Activated B cell treated with CpG ODN at 0.5 μM for 24 hours (primary cell): ENCODE measurements around the gene ARHGEF25. TPM values are rescaled to one million over a fixed set of nuclear protein-coding genes. Genes with fewer than 3 reads are reported as not detected.
"Not testable (repeated sequence)": the region's sequence is repeated elsewhere in the genome, so short reads cannot be mapped to it uniquely, and the experiment has no call there.

Experiments used
- ATAC-seq: fragments of 200-7000 bp; cut with Tn5 transposase; one replicate; pipeline ENCODE4 v1.10.0; 2021; ENCODE audit warnings: low read depth, mild to moderate bottlenecking, moderate library complexity
- CTCF ChIA-PET: fragments of 350-600 bp; sonication (Branson Sonifier 250); formaldehyde crosslinking; loops from one replicate; lab custom pipeline; 2021; ENCODE audit warnings: antibody characterized with exemption; lab: Charles Lee
- POLR2A ChIA-PET: fragments of 350-600 bp; sonication (Branson Sonifier 250); formaldehyde crosslinking; loops from one replicate; lab custom pipeline; 2021; ENCODE audit warnings: antibody characterized with exemption; lab: Charles Lee
- DNase-seq: peaks from one replicate; pipeline ENCODE4 v3.0.0; 2022
- H3K27ac Mint-ChIP-seq: one replicate; pipeline ENCODE4 v1.8.0; 2020; ENCODE audit warnings: mixed read lengths
- H3K27me3 Mint-ChIP-seq: one replicate; pipeline ENCODE4 v1.8.0; 2021; ENCODE audit warnings: mixed read lengths
- H3K36me3 Mint-ChIP-seq: one replicate; pipeline ENCODE4 v1.8.0; 2021; ENCODE audit warnings: low read depth, mixed read lengths
- H3K4me1 Mint-ChIP-seq: one replicate; pipeline ENCODE4 v1.8.0; 2021; ENCODE audit warnings: mixed read lengths
- H3K4me3 Mint-ChIP-seq: one replicate; pipeline ENCODE4 v1.8.0; 2020; ENCODE audit warnings: mild to moderate bottlenecking, mixed read lengths
- H3K9me3 Mint-ChIP-seq: one replicate; pipeline ENCODE4 v1.8.0; 2020; ENCODE audit warnings: mixed read lengths
- CTCF ChIP-seq: fragments of 200-600 bp; IDR thresholded peaks from one replicate; pipeline ENCODE4 v1.8.0; 2022; ENCODE audit warnings: antibody characterized with exemption, mild to moderate bottlenecking
- intact Hi-C: fragments of 100-400 bp; cut with micrococcal nuclease; formaldehyde crosslinking; loops from one replicate; pipeline ENCODE4 v1.15.1; 2024
- total RNA-seq: library from RNA; stranded (reverse); gene quantifications from 2 replicates; pipeline ENCODE4 v1.2.3, GENCODE V29; 2022

The ARHGEF25 gene
- total RNA-seq, 1 donor from 2014 or later, result not detected

- Mint-ChIP-seq H3K27me3 (peaks cover 49% of the 10 kb centered on the region), H3K9me3 (no peaks in the 10 kb centered on the region), H3K36me3 (no peaks in the 10 kb centered on the region), H3K4me1 (peaks cover 61% of the 10 kb centered on the region), H3K4me3 (no peak overlapping the region), H3K27ac (no peak overlapping the region)
- ATAC-seq, result no peak
- POLR2A ChIA-PET, result no interaction called here
- CTCF ChIA-PET, result interaction anchor here (8.4 kb wide), 1 partner anchor 35 kb away, joined by 126 read pairs; no protein-coding TSS in a partner anchor
- no peak for DNase-seq
- intact Hi-C loops, result no loop called here
- TF ChIP-seq CTCF, result no peak
Measured at GRCh38 chr12:57617942-57618341, 6.7 kb downstream of the ARHGEF25 start.

- H3K27ac Mint-ChIP-seq, POLR2A ChIA-PET, H3K9me3 Mint-ChIP-seq, intact Hi-C loops, H3K4me3 Mint-ChIP-seq, DNase-seq, ATAC-seq, H3K36me3 Mint-ChIP-seq: not testable (repeated sequence)
- CTCF ChIA-PET, result interaction anchor here (8.4 kb wide), 1 partner anchor 36 kb away, joined by 126 read pairs; no protein-coding TSS in a partner anchor
- H3K27me3 Mint-ChIP-seq, result peaks cover 53% of the 10 kb centered on the region
- H3K4me1 Mint-ChIP-seq, result peaks cover 57% of the 10 kb centered on the region
Measured at GRCh38 chr12:57618431-57618830, 7.2 kb downstream of the ARHGEF25 start.

GRCh38 chr12:57618966-57619433, 7.8 kb downstream of the ARHGEF25 start:
- no peak overlapping the region for H3K27ac Mint-ChIP-seq
- H3K4me1 Mint-ChIP-seq, result peaks cover 52% of the 10 kb centered on the region
- TF ChIP-seq CTCF, result no peak
- CTCF ChIA-PET, result interaction anchor here (2.5 to 8.4 kb wide), 2 partner anchors 36 to 160 kb away, joined by 13 to 126 read pairs; partner anchors contain the start of gene GLI1
- intact Hi-C loops, result no loop called here
- ATAC-seq (no peak), DNase-seq (no peak)
- no peaks in the 10 kb centered on the region for H3K36me3 Mint-ChIP-seq
- peak overlapping the region; percentile 15 for H3K4me3 Mint-ChIP-seq
- no peaks in the 10 kb centered on the region for H3K9me3 Mint-ChIP-seq
- POLR2A ChIA-PET, result interaction anchor here (2.5 kb wide), 1 partner anchor 36 kb away, joined by 14 read pairs; no protein-coding TSS in a partner anchor
- H3K27me3 Mint-ChIP-seq, result peaks cover 58% of the 10 kb centered on the region

- peaks cover 61% of the 10 kb centered on the region for H3K27me3 Mint-ChIP-seq
- CTCF ChIA-PET, result interaction anchor here (2.5 to 8.4 kb wide), 2 partner anchors 37 to 161 kb away, joined by 13 to 126 read pairs; partner anchors contain the start of gene GLI1
- no peak for ATAC-seq
Measured at GRCh38 chr12:57619434-57620244, 8.4 kb downstream of the ARHGEF25 start.

More at GRCh38 chr12:57619434-57620244, 8.4 kb downstream of the ARHGEF25 start:
- Mint-ChIP-seq H3K27ac (no peak overlapping the region), H3K9me3 (no peaks in the 10 kb centered on the region), H3K4me3 (peak overlapping the region; percentile 15), H3K36me3 (no peaks in the 10 kb centered on the region), H3K4me1 (peaks cover 46% of the 10 kb centered on the region)
- DNase-seq, result peak; percentile 19
- TF ChIP-seq CTCF, result no peak
- POLR2A ChIA-PET, result interaction anchor here (2.5 kb wide), 1 partner anchor 36 kb away, joined by 14 read pairs; no protein-coding TSS in a partner anchor
- intact Hi-C loops, result loop anchor here (10.0 kb wide), 1 partner anchor 395 kb away; the partner anchor contains the start of gene SHMT2
